Tibial artery (tissue), 4 donors: ENCODE results near the gene SEC61A2.
"Not testable (repeated sequence)": the region's sequence is repeated elsewhere in the genome, so short reads cannot be mapped to it uniquely, and the experiment has no call there.

Experiments used
- DNase-seq, 2 donors: peaks; one replicate each; pipeline ENCODE4 v3.0.0-alpha.2; 2019
- H3K27ac ChIP-seq, 2 donors: fragments of 200-600 bp; sonication (generic) in 1 of 2; 1 replicate in 1 of 2; 2 replicates in 1 of 2; pipeline ENCODE4 v1.5.1; 2018 to 2019; ENCODE audit warnings: mild to moderate bottlenecking in 1 of 2
- H3K27me3 ChIP-seq, 2 donors: fragments of 200-600 bp; sonication (generic) in 1 of 2; one replicate each; pipeline versions ENCODE4 v1.5.1 to v1.6.0; 2016 to 2019
- H3K36me3 ChIP-seq, 3 donors: fragments of 200-600 bp; sonication (generic) in 2 of 3; one replicate each; pipeline ENCODE4 v1.5.1; 2016 to 2019; ENCODE audit warnings: mild to moderate bottlenecking in 2 of 3
- H3K4me1 ChIP-seq, 4 donors: fragments of 200-600 bp; sonication (generic) in 2 of 4; 1 replicate in 3 of 4; 2 replicates in 1 of 4; pipeline ENCODE4 v1.5.1; 2016 to 2019
- H3K4me3 ChIP-seq, 2 donors: fragments of 200-600 bp; sonication (generic) in 1 of 2; 1 replicate in 1 of 2; 2 replicates in 1 of 2; pipeline ENCODE4 v1.5.1; 2018 to 2019; ENCODE audit warnings: mild to moderate bottlenecking in 2 of 2
- H3K9me3 ChIP-seq, 3 donors: fragments of 200-600 bp; sonication (generic) in 1 of 3; one replicate each; pipeline ENCODE4 v1.5.1; 2016 to 2019
- CTCF ChIP-seq, 2 experiments: fragments of 200-600 bp in 1 of 2; fragments of 450-650 bp in 1 of 2; IDR thresholded peaks; one replicate each; pipeline ENCODE4 v1.5.1; 2017 to 2019; ENCODE audit warnings: antibody characterized with exemption in 2 of 2, mild to moderate bottlenecking in 1 of 2, moderate library complexity in 1 of 2
- intact Hi-C: fragments of 100-400 bp; cut with DNase I; formaldehyde crosslinking; loops from one replicate; pipeline ENCODE4 v1.15.0; 2023; ENCODE audit warnings: low total_unique reads

The SEC61A2 gene

GRCh38 chr10:12160664-12161063, 31.2 kb downstream of the SEC61A2 start:
- Histone ChIP-seq H3K27ac (no peak overlapping the region), H3K4me1 (no peaks in the 10 kb centered on the region), H3K9me3 (no peaks in the 10 kb centered on the region), H3K4me3 (no peak overlapping the region), H3K27me3 (no peaks in the 10 kb centered on the region), H3K36me3 (peaks cover 56 to 87% (median 66%) of the 10 kb centered on the region in 3 donors)
- DNase-seq: no peak
- no peak for TF ChIP-seq CTCF (IDR thresholded peaks at IDR 0.05)
- intact Hi-C loops: no loop called here

- Histone ChIP-seq H3K27ac (no peak overlapping the region), H3K36me3 (peaks cover 60 to 89% (median 80%) of the 10 kb centered on the region in 3 donors), H3K27me3 (no peaks in the 10 kb centered on the region), H3K4me1 (no peaks in the 10 kb centered on the region), H3K9me3 (no peaks in the 10 kb centered on the region), H3K4me3 (no peak overlapping the region)
- no peak for DNase-seq
- intact Hi-C loops: no loop called here
- no peak for TF ChIP-seq CTCF (IDR thresholded peaks at IDR 0.05)
These were observed 33.5 kb downstream of the SEC61A2 start for GRCh38 chr10:12162927-12163326.

- Histone ChIP-seq H3K27ac (no peak overlapping the region), H3K27me3 (no peaks in the 10 kb centered on the region), H3K4me1 (no peaks in the 10 kb centered on the region), H3K36me3 (peaks cover 51 to 89% (median 80%) of the 10 kb centered on the region in 3 donors), H3K4me3 (no peak overlapping the region), H3K9me3 (no peaks in the 10 kb centered on the region)
- no peak for DNase-seq
- intact Hi-C loops: no loop called here
- no peak for TF ChIP-seq CTCF (IDR thresholded peaks at IDR 0.05)
These were observed 34.6 kb downstream of the SEC61A2 start for GRCh38 chr10:12164085-12164484.

GRCh38 chr10:12165036-12165435, 35.6 kb downstream of the SEC61A2 start:
- Histone ChIP-seq H3K36me3 (peaks cover 54 to 93% (median 85%) of the 10 kb centered on the region in 3 donors), H3K27ac (no peak overlapping the region), H3K4me1 (no peaks in the 10 kb centered on the region), H3K4me3 (no peak overlapping the region), H3K9me3 (no peaks in the 10 kb centered on the region), H3K27me3 (no peaks in the 10 kb centered on the region)
- intact Hi-C loops: no loop called here
- TF ChIP-seq CTCF (IDR thresholded peaks at IDR 0.05): no peak
- DNase-seq: no peak

GRCh38 chr10:12165999-12166775, 36.7 kb downstream of the SEC61A2 start:
- intact Hi-C loops: no loop called here
- no peak for TF ChIP-seq CTCF (IDR thresholded peaks at IDR 0.05)
- Histone ChIP-seq H3K4me3 (no peak overlapping the region), H3K27me3 (no peaks in the 10 kb centered on the region), H3K4me1 (no peaks in the 10 kb centered on the region), H3K9me3 (no peaks in the 10 kb centered on the region), H3K36me3 (peaks cover 60 to 98% (median 91%) of the 10 kb centered on the region in 3 donors), H3K27ac (no peak overlapping the region)
- DNase-seq: no peak

GRCh38 chr10:12171512-12171911, 42.0 kb downstream of the SEC61A2 start:
- H3K4me3 ChIP-seq, H3K4me1 ChIP-seq, H3K9me3 ChIP-seq, H3K27me3 ChIP-seq, H3K27ac ChIP-seq, DNase-seq, intact Hi-C loops: not testable (repeated sequence)
- H3K36me3 ChIP-seq: peaks cover 76 to 100% (median 98%) of the 10 kb centered on the region in 3 donors
